Prostate gland (tissue), 2 donors: ENCODE data around the gene ABHD10. TPM values are rescaled to one million over a fixed set of nuclear protein-coding genes. Genes with fewer than 3 reads are reported as not detected.

Experiments used
- DNase-seq: peaks from one replicate; pipeline ENCODE4 v3.0.0-alpha.2; 2019; ENCODE audit warnings: low spot score
- H3K27ac ChIP-seq, 2 donors: fragments of 200-600 bp; sonication (generic); 2 replicates each; pipeline ENCODE4 v1.5.1; 2017 to 2019
- H3K27me3 ChIP-seq: fragments of 200-600 bp; sonication (generic); replicated peaks from 2 replicates; pipeline ENCODE4 v1.5.1; 2019; ENCODE audit not compliant: insufficient read depth
- H3K36me3 ChIP-seq, 2 donors: fragments of 200-600 bp; sonication (generic); 1 replicate in 1 of 2; 2 replicates in 1 of 2; pipeline versions ENCODE4 v1.5.1 to v1.8.1; 2017 to 2019
- H3K4me1 ChIP-seq: fragments of 200-600 bp; sonication (generic); replicated peaks from 2 replicates; pipeline ENCODE4 v1.5.1; 2019
- H3K4me3 ChIP-seq, 2 donors: fragments of 200-600 bp; sonication (generic); 2 replicates each; pipeline ENCODE4 v1.5.1; 2017 to 2019
- H3K9me3 ChIP-seq: fragments of 200-600 bp; sonication (generic); 2 replicates; pipeline ENCODE4 v1.5.1; 2017
- CTCF ChIP-seq, 4 experiments: fragments of 200-600 bp in 2 of 4; fragments of 450-650 bp in 2 of 4; sonication (generic) in 2 of 4; IDR thresholded peaks; 1 replicate in 3 of 4; 2 replicates in 1 of 4; pipeline ENCODE4 v1.5.1; 2016 to 2019; ENCODE audit warnings: antibody characterized with exemption in 4 of 4, mild to moderate bottlenecking in 2 of 4, moderate library complexity in 2 of 4
- POLR2A ChIP-seq: fragments of 450-650 bp; IDR thresholded peaks from one replicate; pipeline ENCODE4 v1.6.1; 2016; ENCODE audit warnings: antibody characterized with exemption, mild to moderate bottlenecking
- POLR2AphosphoS5 ChIP-seq: sonication (generic); formaldehyde crosslinking; IDR thresholded peaks from one replicate; pipeline ENCODE4 v1.6.1; 2017; ENCODE audit warnings: antibody characterized with exemption
- WGBS: methylation state at CpG from one replicate; pipeline ENCODE4 v1.1.5; 2018; 5-methylcytosine and 5-hydroxymethylcytosine counted together
- intact Hi-C: fragments of 100-400 bp; cut with DNase I; formaldehyde crosslinking; loops from one replicate; pipeline ENCODE4 v1.14.2; 2022
- total RNA-seq, 2 donors: library from RNA; depleted of rRNA; stranded (reverse); fragments of >200 nt; gene quantifications; one replicate each; pipeline ENCODE4 v1.1.0, GENCODE V29; 2016

The ABHD10 gene
- total RNA-seq, 2 donors from 2014 or later: 36.3 to 40.1 TPM

GRCh38 chr3:111961461-111962164 lies 17.2 kb upstream of the ABHD10 start:
- WGBS: 67% methylated on average over 3 of the region's 3 CpGs
- intact Hi-C loops: no loop called here
- no peaks in the 10 kb centered on the region for H3K9me3 ChIP-seq

GRCh38 chr3:111963424-111963823 lies 15.4 kb upstream of the ABHD10 start:
- Histone ChIP-seq H3K27ac (no peak overlapping the region), H3K27me3 (no peaks in the 10 kb centered on the region), H3K4me3 (no peak overlapping the region), H3K36me3 (no peaks in the 10 kb centered on the region), H3K9me3 (no peaks in the 10 kb centered on the region), H3K4me1 (no peaks in the 10 kb centered on the region)
- intact Hi-C loops: no loop called here
- WGBS: 64% methylated on average over 1 of the region's 1 CpG
- no peak for DNase-seq
- TF ChIP-seq POLR2AphosphoS5 (no peak), POLR2A (no peak), CTCF (IDR thresholded peaks at IDR 0.05) (no peak)

More at GRCh38 chr3:111961461-111962164, 17.2 kb upstream of the ABHD10 start:
- DNase-seq: no peak
- H3K36me3 ChIP-seq: no peaks in the 10 kb centered on the region
- no peak overlapping the region for H3K27ac ChIP-seq
- H3K27me3 ChIP-seq: no peaks in the 10 kb centered on the region
- H3K4me3 ChIP-seq: no peak overlapping the region
- no peak for TF ChIP-seq CTCF (IDR thresholded peaks at IDR 0.05)
- no peak for TF ChIP-seq POLR2AphosphoS5
- TF ChIP-seq POLR2A: no peak
- no peaks in the 10 kb centered on the region for H3K4me1 ChIP-seq

GRCh38 chr3:111965484-111965883 lies 13.3 kb upstream of the ABHD10 start:
- TF ChIP-seq CTCF (IDR thresholded peaks at IDR 0.05) (no peak), POLR2AphosphoS5 (no peak), POLR2A (no peak)
- H3K27ac ChIP-seq: no peak overlapping the region
- DNase-seq: no peak
- intact Hi-C loops: no loop called here
- H3K36me3 ChIP-seq: no peaks in the 10 kb centered on the region
- H3K9me3 ChIP-seq: no peaks in the 10 kb centered on the region
- H3K4me3 ChIP-seq: no peak overlapping the region
- H3K27me3 ChIP-seq: no peaks in the 10 kb centered on the region
- H3K4me1 ChIP-seq: no peaks in the 10 kb centered on the region
- WGBS: 91% methylated on average over 2 of the region's 2 CpGs

- Histone ChIP-seq H3K9me3 (no peaks in the 10 kb centered on the region), H3K27me3 (no peaks in the 10 kb centered on the region), H3K27ac (no peak overlapping the region), H3K4me3 (no peak overlapping the region), H3K36me3 (no peaks in the 10 kb centered on the region), H3K4me1 (no peaks in the 10 kb centered on the region)
- TF ChIP-seq POLR2AphosphoS5 (no peak), CTCF (IDR thresholded peaks at IDR 0.05) (no peak), POLR2A (no peak)
- 28% methylated on average over 3 of the region's 3 CpGs for WGBS
- no peak for DNase-seq
- intact Hi-C loops: loop anchor here (2.0 kb wide), 2 partner anchors 106 to 250 kb away; no protein-coding TSS in a partner anchor
Observed at GRCh38 chr3:111967068-111967467, 11.8 kb upstream of the ABHD10 start.
